Activated CD8-positive, alpha-beta T cell treated with anti-CD3 and anti-CD28 coated beads, Interleukin-2, amount 10 ng/mL, durations not matched to agents 7 days and 5 days (primary cell): Measurements from ENCODE around the gene SHC4. TPM values are rescaled to one million over a fixed set of nuclear protein-coding genes. Genes with fewer than 3 reads are reported as not detected.

Source experiments
- ATAC-seq: fragments of 150-1000 bp; cut with Tn5 transposase; one replicate; pipeline ENCODE4 v1.10.0; 2021; ENCODE audit warnings: moderate library complexity
- CTCF ChIA-PET: fragments of 350-600 bp; sonication (Branson Sonifier 250); formaldehyde crosslinking; loops from one replicate; lab custom pipeline; 2021; ENCODE audit warnings: antibody characterized with exemption; lab: Charles Lee
- POLR2A ChIA-PET: fragments of 350-600 bp; sonication (Branson Sonifier 250); formaldehyde crosslinking; loops from one replicate; lab custom pipeline; 2021; ENCODE audit warnings: antibody characterized with exemption; lab: Charles Lee
- DNase-seq: peaks from one replicate; pipeline ENCODE4 v3.0.0-alpha.2; 2020
- H3K27ac Mint-ChIP-seq: one replicate; pipeline ENCODE4 v1.8.0; 2021; ENCODE audit warnings: mild to moderate bottlenecking, mixed read lengths
- H3K27me3 Mint-ChIP-seq: one replicate; pipeline ENCODE4 v1.8.0; 2021; ENCODE audit warnings: low read depth, mixed read lengths
- H3K36me3 Mint-ChIP-seq: one replicate; pipeline ENCODE4 v1.8.0; 2021; ENCODE audit warnings: low read depth, mixed read lengths
- H3K4me1 Mint-ChIP-seq: one replicate; pipeline ENCODE4 v1.8.0; 2021; ENCODE audit warnings: low read depth, mixed read lengths
- H3K4me3 Mint-ChIP-seq: one replicate; pipeline ENCODE4 v1.8.0; 2021; ENCODE audit warnings: mild to moderate bottlenecking, mixed read lengths
- H3K9me3 Mint-ChIP-seq: one replicate; pipeline ENCODE4 v1.8.0; 2022; ENCODE audit warnings: mixed read lengths; ENCODE audit not compliant: insufficient read depth
- total RNA-seq, 2 experiments: library from RNA; stranded (reverse); gene quantifications; one replicate each; pipeline ENCODE4 v1.2.3, GENCODE V29; 2021

The SHC4 gene
- total RNA-seq, 2 experiments from 2014 or later = 0.65 to 0.66 TPM

GRCh38 chr15:48880070-48880634 lies 83.6 kb downstream of the SHC4 start:
- ATAC-seq (no peak), DNase-seq (no peak)
- peaks cover 25% of the 10 kb centered on the region for H3K4me1 Mint-ChIP-seq
- peaks cover 14% of the 10 kb centered on the region for H3K27me3 Mint-ChIP-seq
- POLR2A ChIA-PET = interaction anchor here (0.6 to 1.9 kb wide), 3 partner anchors 69 to 87 kb away, joined by 3 to 7 read pairs (median 3); partner anchors contain the start of genes CEP152 and SHC4
- peak overlapping the region; percentile 99 for H3K4me3 Mint-ChIP-seq
- peaks cover 23% of the 10 kb centered on the region for H3K36me3 Mint-ChIP-seq
- CTCF ChIA-PET = interaction anchor here (1.0 to 4.4 kb wide), 4 partner anchors 18 to 94 kb away, joined by 4 to 53 read pairs (median 24); partner anchors contain the start of gene SHC4
- no peak overlapping the region for H3K27ac Mint-ChIP-seq
- no peaks in the 10 kb centered on the region for H3K9me3 Mint-ChIP-seq

GRCh38 chr15:48877630-48878595 lies 85.8 kb downstream of the SHC4 start, which contains the start of gene EID1:
Gene EID1, plus strand, starts transcription at chr15:48878134. Its CDS starts 43 bp downstream, at chr15:48878177.
- H3K27me3 Mint-ChIP-seq = peaks cover 8% of the 10 kb centered on the region
- H3K36me3 Mint-ChIP-seq = peaks cover 23% of the 10 kb centered on the region
- POLR2A ChIA-PET = interaction anchor here (0.5 to 2.0 kb wide), 26 partner anchors 10 to 1477 kb away, joined by 3 to 33 read pairs (median 5); partner anchors contain the start of genes CEP152, COPS2, DTWD1 and FAM227B
- ATAC-seq (peak; percentile 96), DNase-seq (peak; percentile 95)
- no peaks in the 10 kb centered on the region for H3K9me3 Mint-ChIP-seq
- H3K4me1 Mint-ChIP-seq = peaks cover 25% of the 10 kb centered on the region
- CTCF ChIA-PET = interaction anchor here (0.8 to 4.4 kb wide), 12 partner anchors 10 to 544 kb away, joined by 3 to 53 read pairs (median 5); partner anchors contain the start of genes COPS2 and SHC4
- peak within 1 kb of the TSS; percentile 99 for H3K4me3 Mint-ChIP-seq
- H3K27ac Mint-ChIP-seq = peak within 1 kb of the TSS; percentile 100

- Mint-ChIP-seq H3K9me3 (no peaks in the 10 kb centered on the region), H3K4me1 (peaks cover 25% of the 10 kb centered on the region), H3K27ac (no peak overlapping the region), H3K27me3 (peaks cover 20% of the 10 kb centered on the region), H3K36me3 (peaks cover 23% of the 10 kb centered on the region), H3K4me3 (no peak overlapping the region)
- no peak for DNase-seq
- ATAC-seq = no peak
- ChIA-PET POLR2A (no interaction called here), CTCF (interaction anchor here (1.0 kb wide), 1 partner anchor 14 kb away, joined by 4 read pairs; no protein-coding TSS in a partner anchor)
Measured at GRCh38 chr15:48876057-48876456, 87.7 kb downstream of the SHC4 start.

- no peak overlapping the region for H3K27ac Mint-ChIP-seq
- no peaks in the 10 kb centered on the region for H3K9me3 Mint-ChIP-seq
- H3K4me1 Mint-ChIP-seq = peaks cover 24% of the 10 kb centered on the region
- H3K4me3 Mint-ChIP-seq = no peak overlapping the region
- CTCF ChIA-PET = interaction anchor here (0.9 to 1.6 kb wide), 3 partner anchors 14 to 100 kb away, joined by 3 to 5 read pairs (median 4); no protein-coding TSS in a partner anchor
- no peak for DNase-seq
- ATAC-seq = no peak
- H3K27me3 Mint-ChIP-seq = peaks cover 22% of the 10 kb centered on the region
- POLR2A ChIA-PET = no interaction called here
- peaks cover 18% of the 10 kb centered on the region for H3K36me3 Mint-ChIP-seq
Measured at GRCh38 chr15:48875241-48875960, 88.3 kb downstream of the SHC4 start.

- no peak for DNase-seq
- Mint-ChIP-seq H3K27me3 (peaks cover 25% of the 10 kb centered on the region), H3K27ac (no peak overlapping the region), H3K9me3 (no peaks in the 10 kb centered on the region), H3K36me3 (no peaks in the 10 kb centered on the region), H3K4me3 (no peak overlapping the region), H3K4me1 (peaks cover 9% of the 10 kb centered on the region)
- ChIA-PET POLR2A (no interaction called here), CTCF (interaction anchor here (1.2 to 2.2 kb wide), 2 partner anchors 11 to 103 kb away, joined by 5 to 10 read pairs; no protein-coding TSS in a partner anchor)
- no peak for ATAC-seq
Measured at GRCh38 chr15:48872632-48873031, 91.1 kb downstream of the SHC4 start.

- Mint-ChIP-seq H3K27me3 (peaks cover 26% of the 10 kb centered on the region), H3K36me3 (no peaks in the 10 kb centered on the region), H3K9me3 (no peaks in the 10 kb centered on the region), H3K27ac (no peak overlapping the region), H3K4me3 (no peak overlapping the region), H3K4me1 (peaks cover 2% of the 10 kb centered on the region)
- ChIA-PET CTCF (interaction anchor here (2.2 kb wide), 1 partner anchor 104 kb away, joined by 10 read pairs; no protein-coding TSS in a partner anchor), POLR2A (no interaction called here)
- no peak for ATAC-seq
- DNase-seq = no peak
Measured at GRCh38 chr15:48871542-48871941, 92.2 kb downstream of the SHC4 start.

GRCh38 chr15:48869966-48870365 lies 93.8 kb downstream of the SHC4 start:
- H3K4me3 Mint-ChIP-seq = no peak overlapping the region
- DNase-seq (no peak), ATAC-seq (no peak)
- no peak overlapping the region for H3K27ac Mint-ChIP-seq
- CTCF ChIA-PET = interaction anchor here (1.6 to 1.8 kb wide), 2 partner anchors 105 to 276 kb away, joined by 5 to 11 read pairs; no protein-coding TSS in a partner anchor
- POLR2A ChIA-PET = no interaction called here
- H3K36me3 Mint-ChIP-seq = no peaks in the 10 kb centered on the region
- no peaks in the 10 kb centered on the region for H3K4me1 Mint-ChIP-seq
- H3K27me3 Mint-ChIP-seq = peaks cover 29% of the 10 kb centered on the region
- no peaks in the 10 kb centered on the region for H3K9me3 Mint-ChIP-seq

GRCh38 chr15:48868536-48868935 lies 95.2 kb downstream of the SHC4 start:
- H3K4me3 Mint-ChIP-seq = no peak overlapping the region
- ChIA-PET POLR2A (no interaction called here), CTCF (interaction anchor here (0.7 kb wide), 1 partner anchor 554 kb away, joined by 3 read pairs; no protein-coding TSS in a partner anchor)
- no peak overlapping the region for H3K27ac Mint-ChIP-seq
- no peaks in the 10 kb centered on the region for H3K9me3 Mint-ChIP-seq
- no peak for DNase-seq
- peaks cover 25% of the 10 kb centered on the region for H3K27me3 Mint-ChIP-seq
- no peaks in the 10 kb centered on the region for H3K4me1 Mint-ChIP-seq
- no peaks in the 10 kb centered on the region for H3K36me3 Mint-ChIP-seq
- no peak for ATAC-seq

- Mint-ChIP-seq H3K9me3 (no peaks in the 10 kb centered on the region), H3K4me3 (no peak overlapping the region), H3K4me1 (no peaks in the 10 kb centered on the region), H3K27me3 (peaks cover 24% of the 10 kb centered on the region), H3K36me3 (no peaks in the 10 kb centered on the region), H3K27ac (no peak overlapping the region)
- DNase-seq (no peak), ATAC-seq (no peak)
- POLR2A ChIA-PET = no interaction called here
- CTCF ChIA-PET = interaction anchor here (0.6 to 2.5 kb wide), 5 partner anchors 9 to 554 kb away, joined by 3 to 8 read pairs (median 3); no protein-coding TSS in a partner anchor
Measured at GRCh38 chr15:48868023-48868422, 95.7 kb downstream of the SHC4 start.

GRCh38 chr15:48866141-48866563 lies 97.6 kb downstream of the SHC4 start:
- peaks cover 9% of the 10 kb centered on the region for H3K4me1 Mint-ChIP-seq
- POLR2A ChIA-PET = interaction anchor here (2.2 kb wide), 1 partner anchor 11 kb away, joined by 8 read pairs; the partner anchor contains the start of gene EID1
- ATAC-seq (no peak), DNase-seq (no peak)
- H3K4me3 Mint-ChIP-seq = no peak overlapping the region
- H3K27me3 Mint-ChIP-seq = peaks cover 12% of the 10 kb centered on the region
- H3K9me3 Mint-ChIP-seq = no peaks in the 10 kb centered on the region
- CTCF ChIA-PET = interaction anchor here (2.0 to 2.5 kb wide), 2 partner anchors 12 to 110 kb away, joined by 5 to 8 read pairs; partner anchors contain the start of gene EID1
- no peaks in the 10 kb centered on the region for H3K36me3 Mint-ChIP-seq
- H3K27ac Mint-ChIP-seq = no peak overlapping the region
